ENCODE data around the gene KPNA2. TPM values are rescaled to one million over a fixed set of nuclear protein-coding genes. Genes with fewer than 3 reads are reported as not detected.

The KPNA2 gene
- total RNA-seq (2022; extraction: Qiagen RNA extraction) = 471 to 571 TPM (median 476 TPM) in 5 replicates

GRCh38 chr17:68035523-68036303 is at the start of gene KPNA2:
Gene KPNA2, plus strand, starts transcription at chr17:68035735. Its CDS starts 1,398 bp downstream, at chr17:68037133.

GRCh38 chr17:67996301-67997171 is 39.0 kb upstream of the KPNA2 start, which contains the start of gene C17orf58:
Gene C17orf58, minus strand, starts transcription at chr17:67996469. Its CDS starts 271 bp downstream, at chr17:67996198.

Other genes with a start within 250 kb of the KPNA2 start
- 35.9 to 38.2 TPM (median 36.7 TPM) in 5 replicates for gene BPTF, start 210.2 kb upstream of the KPNA2 start, total RNA-seq (2022; extraction: Qiagen RNA extraction)
- 17.9 to 19.8 TPM (median 18.8 TPM) in 5 replicates for gene C17orf58, start 39.3 kb upstream of the KPNA2 start, total RNA-seq (2022; extraction: Qiagen RNA extraction)
- gene AMZ2, start 212.3 kb downstream of the KPNA2 start, total RNA-seq (2022; extraction: Qiagen RNA extraction) = 106 to 129 TPM (median 110 TPM) in 5 replicates

Data from A549 treated with CORT108297 at 1 μM for 4 hours (cell line).